K562 (cell line): ENCODE measurements around the gene RAB7A.

ENCODE experiments used
- BHLHE40 ChIP-seq: IDR thresholded peaks from 2 replicates; pipeline ENCODE4 v1.6.1; 2011; ENCODE audit warnings: low read length, improper control_type of control experiment
- CREB3 ChIP-seq: fragments of 450-650 bp; conservative IDR thresholded peaks from 2 replicates; pipeline ENCODE4 v1.6.1; 2016; ENCODE audit warnings: missing genetic modification characterization, low read depth, mild to moderate bottlenecking, missing compliant biosample characterization, moderate library complexity
- FOS ChIP-seq: IDR thresholded peaks from 3 replicates; pipeline ENCODE4 v1.6.1; 2011; ENCODE audit not compliant: insufficient read length; ENCODE audit errors: extremely low read depth
- JUN ChIP-seq, 2 experiments: sonication (generic) in 1 of 2; formaldehyde crosslinking in 1 of 2; IDR thresholded peaks; 2 replicates each; pipeline versions ENCODE4 v1.6.1 to v1.8.0; 2012 to 2022; ENCODE audit warnings: borderline replicate concordance in 2 of 2, mild to moderate bottlenecking in 2 of 2, improper control_type of control experiment in 1 of 2, low read depth in 1 of 2, low read length in 1 of 2, missing genetic modification reagents in 1 of 2
- MCM2 ChIP-seq: fragments of 450-650 bp; IDR thresholded peaks from 2 replicates; pipeline ENCODE4 v1.6.1; 2017; ENCODE audit warnings: low read depth, mild to moderate bottlenecking
- NR1H2 ChIP-seq: sonication (generic); formaldehyde crosslinking; IDR thresholded peaks from 2 replicates; pipeline ENCODE4 v1.4.0; 2020; ENCODE audit warnings: mild to moderate bottlenecking, missing genetic modification reagents
- POLR2AphosphoS5 ChIP-seq: IDR thresholded peaks from 2 replicates; pipeline ENCODE4 v1.6.1; 2011; ENCODE audit warnings: mild to moderate bottlenecking, low read depth, low read length, moderate library complexity; ENCODE audit not compliant: control insufficient read depth, insufficient read depth
- PTRF ChIP-seq: fragments of 450-650 bp; IDR thresholded peaks from 2 replicates; pipeline ENCODE4 v1.6.1; 2016; ENCODE audit warnings: mild to moderate bottlenecking, missing genetic modification characterization, missing compliant biosample characterization
- SIN3A ChIP-seq, 2 experiments: fragments of 150-350 bp in 1 of 2; IDR thresholded peaks; 2 replicates each; pipeline ENCODE4 v1.6.1; 2011 to 2016; ENCODE audit warnings: borderline replicate concordance in 2 of 2, low read depth in 2 of 2, low read length in 2 of 2, mild to moderate bottlenecking in 2 of 2, moderate library complexity in 2 of 2; ENCODE audit not compliant: control insufficient read depth in 1 of 2
- TARDBP ChIP-seq: fragments of 450-650 bp; IDR thresholded peaks from 2 replicates; pipeline ENCODE4 v1.6.1; 2016
- ZNF121 ChIP-seq: sonication (generic); formaldehyde crosslinking; conservative IDR thresholded peaks from 2 replicates; pipeline ENCODE4 v1.8.0; 2022; ENCODE audit warnings: missing genetic modification reagents
- ZNF134 ChIP-seq: fragments of 250-450 bp; sonication (Bioruptor Pico); conservative IDR thresholded peaks from 2 replicates; pipeline ENCODE4 v1.4.0; 2020

- no peak for TF ChIP-seq JUN (IDR thresholded peaks at IDR 0.05; ENCODE audit: borderline replicate concordance, low read depth, low read length)
- TF ChIP-seq JUN (CRISPR knock-in tag; IDR thresholded peaks at IDR 0.05; ENCODE audit: borderline replicate concordance), result no peak
- TF ChIP-seq PTRF, result no peak
- no peak for TF ChIP-seq ZNF134 (CRISPR knock-in tag)
- TF ChIP-seq NR1H2 (CRISPR knock-in tag), result no peak
- no peak for TF ChIP-seq BHLHE40
- TF ChIP-seq FOS, result no peak
- TF ChIP-seq CREB3 (tag), result no peak
- TF ChIP-seq MCM2, result no peak
- no peak for TF ChIP-seq POLR2AphosphoS5
- no peak for TF ChIP-seq ZNF121 (CRISPR knock-in tag)
- no peak for TF ChIP-seq TARDBP
- no peak for TF ChIP-seq SIN3A (IDR thresholded peaks at IDR 0.05; ENCODE audit: borderline replicate concordance in 2 of 2, control insufficient read depth in 1 of 2, low read depth in 2 of 2, low read length in 2 of 2)
These were observed 38.9 kb downstream of the RAB7A start for GRCh38 chr3:128764863-128765262.
